OCI-LY7 (cell line): ENCODE results near the gene KMO.

Experiments used
- CTCF ChIP-seq: fragments of 200-600 bp; sonication (generic); conservative IDR thresholded peaks from 2 replicates; pipeline ENCODE4 v1.5.1; 2014; ENCODE audit warnings: mild to moderate bottlenecking, antibody characterized with exemption, low read length, moderate library complexity, mixed read lengths
- EZH2phosphoT487 ChIP-seq: fragments of 200-600 bp; sonication (generic); IDR thresholded peaks from 2 replicates; pipeline ENCODE4 v1.6.1; 2018; ENCODE audit warnings: low read depth, borderline replicate concordance, mild to moderate bottlenecking, mixed run types, antibody characterized with exemption, low read length, moderate library complexity, mixed read lengths

DNA sequence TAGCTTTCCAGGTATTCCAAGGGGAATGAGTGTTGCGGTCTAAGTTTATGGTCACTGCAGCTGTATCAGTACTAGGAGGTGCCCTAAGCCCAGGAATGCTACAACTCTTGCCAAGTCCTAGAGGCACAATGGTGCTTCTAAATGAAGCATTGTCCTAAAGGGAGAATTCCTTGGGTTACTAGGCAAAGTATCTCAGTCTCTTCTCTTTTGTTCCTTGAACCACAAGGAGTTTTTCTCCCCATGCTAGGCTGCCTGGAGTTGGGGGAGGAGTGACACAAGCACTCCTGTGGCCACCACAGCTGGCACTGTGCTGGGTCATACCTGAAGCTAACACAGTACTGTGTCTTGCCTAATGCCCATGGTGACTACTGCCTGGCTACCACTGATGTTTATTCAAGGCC lies 50.7 kb downstream of the KMO start:
- TF ChIP-seq CTCF (no peak), EZH2phosphoT487 (no peak)
